SK-N-SH (cell line): ENCODE measurements around the gene ISYNA1.

Experiments
- CTCF ChIP-seq: fragments of 200-600 bp; sonication (generic); IDR thresholded peaks from 2 replicates; pipeline ENCODE4 v1.6.1; 2017; ENCODE audit warnings: antibody characterized with exemption, mild to moderate bottlenecking, moderate library complexity
- EP300 ChIP-seq, 2 experiments: IDR thresholded peaks; 2 replicates each; pipeline versions ENCODE4 v1.4.0 to v1.6.1; 2012; ENCODE audit warnings: borderline replicate concordance in 1 of 2, low read depth in 1 of 2, low read length in 1 of 2
- GABPA ChIP-seq: IDR thresholded peaks from 2 replicates; pipeline ENCODE4 v1.4.0; 2012; ENCODE audit warnings: low read depth, mild to moderate bottlenecking
- MAX ChIP-seq: IDR thresholded peaks from 2 replicates; pipeline ENCODE4 v1.4.0; 2012; ENCODE audit warnings: low read depth
- TEAD4 ChIP-seq: IDR thresholded peaks from 2 replicates; pipeline ENCODE4 v1.4.0; 2012; ENCODE audit warnings: mild to moderate bottlenecking, borderline replicate concordance; ENCODE audit not compliant: insufficient read depth

- TF ChIP-seq MAX (no peak), TEAD4 (no peak), CTCF (no peak), GABPA (no peak), EP300 (IDR thresholded peaks at IDR 0.05; ENCODE audit: borderline replicate concordance in 1 of 2, low read depth in 1 of 2, low read length in 1 of 2) (no peak)
Measured at GRCh38 chr19:18468517-18468916, 30.6 kb upstream of the ISYNA1 start.
